Stomach smooth muscle (tissue), 2 donors: ENCODE data around the gene KCTD5.

ENCODE experiments used
- H3K27ac ChIP-seq: one replicate; pipeline ENCODE4 v1.7.0; 2013; ENCODE audit warnings: mild to moderate bottlenecking, low read length, inconsistent platforms
- H3K27me3 ChIP-seq, 2 donors: one replicate each; pipeline ENCODE4 v1.7.0; 2013; ENCODE audit warnings: low read length in 2 of 2; ENCODE audit not compliant: insufficient read depth in 2 of 2, control insufficient read depth in 1 of 2
- H3K36me3 ChIP-seq, 2 donors: one replicate each; pipeline ENCODE4 v1.7.0; 2013; ENCODE audit warnings: low read length in 2 of 2; ENCODE audit not compliant: control insufficient read depth in 2 of 2, insufficient read depth in 2 of 2
- H3K4me1 ChIP-seq: one replicate; pipeline ENCODE4 v1.7.0; 2013; ENCODE audit warnings: low read length; ENCODE audit not compliant: control insufficient read depth, insufficient read depth
- H3K4me3 ChIP-seq, 2 donors: one replicate each; pipeline ENCODE4 v1.7.0; 2013; ENCODE audit warnings: low read length in 2 of 2
- H3K9ac ChIP-seq, 2 donors: one replicate each; pipeline ENCODE4 v1.7.0; 2013; ENCODE audit warnings: low read length in 2 of 2, mild to moderate bottlenecking in 1 of 2
- H3K9me3 ChIP-seq, 2 donors: one replicate each; pipeline ENCODE4 v1.7.0; 2013; ENCODE audit warnings: low read length in 2 of 2; ENCODE audit not compliant: control insufficient read depth in 2 of 2
- donor health status: healthy.
- donor health status: Pancreatic carcinoma.

Gene KCTD5

DNA sequence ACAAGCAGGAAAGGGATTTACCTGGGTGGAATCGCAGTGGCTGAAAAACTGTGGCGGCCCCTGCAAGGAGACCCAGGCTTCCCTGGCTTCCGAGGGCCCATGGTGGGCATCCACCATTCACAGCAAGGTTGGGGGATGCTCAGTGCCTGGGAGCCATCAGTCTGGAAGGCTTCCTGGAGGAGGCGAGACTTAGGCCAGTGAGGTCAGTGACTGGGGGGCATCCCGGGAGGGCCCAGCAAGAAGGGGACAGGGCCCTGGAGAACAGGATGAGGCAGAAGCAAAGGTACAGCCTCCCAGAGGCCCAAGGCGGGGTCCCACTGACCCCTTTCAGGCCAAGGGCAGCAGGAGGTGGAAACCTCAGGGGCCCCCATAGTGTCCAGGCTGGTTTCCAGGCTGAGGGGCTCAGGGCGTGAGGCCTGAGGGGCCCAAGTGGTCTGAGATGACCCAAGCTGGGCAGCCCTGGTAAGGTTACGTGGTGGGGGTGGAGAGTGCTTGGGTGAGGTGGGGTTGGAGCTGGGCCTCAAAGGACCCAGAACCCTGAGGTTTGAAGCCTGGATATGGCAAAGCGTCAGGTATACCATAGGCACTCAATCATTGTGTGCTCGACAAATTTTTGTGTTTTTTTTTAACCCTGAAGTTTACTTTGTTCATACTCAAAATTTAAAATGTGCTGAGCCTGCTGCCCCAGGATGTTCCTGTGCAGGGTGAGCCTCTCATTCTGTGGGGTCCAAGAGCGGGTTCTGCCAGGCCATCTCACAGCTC, 54.3 kb downstream of the KCTD5 start:
- no peaks in the 10 kb centered on the region for H3K4me1 ChIP-seq
- H3K36me3 ChIP-seq = no peaks in the 10 kb centered on the region
- no peak overlapping the region for H3K9ac ChIP-seq
- no peaks in the 10 kb centered on the region for H3K9me3 ChIP-seq
- H3K4me3 ChIP-seq = no peak overlapping the region
- H3K27ac ChIP-seq = no peak overlapping the region
- H3K27me3 ChIP-seq = peaks cover 7% of the 10 kb centered on the region in 2 donors

DNA sequence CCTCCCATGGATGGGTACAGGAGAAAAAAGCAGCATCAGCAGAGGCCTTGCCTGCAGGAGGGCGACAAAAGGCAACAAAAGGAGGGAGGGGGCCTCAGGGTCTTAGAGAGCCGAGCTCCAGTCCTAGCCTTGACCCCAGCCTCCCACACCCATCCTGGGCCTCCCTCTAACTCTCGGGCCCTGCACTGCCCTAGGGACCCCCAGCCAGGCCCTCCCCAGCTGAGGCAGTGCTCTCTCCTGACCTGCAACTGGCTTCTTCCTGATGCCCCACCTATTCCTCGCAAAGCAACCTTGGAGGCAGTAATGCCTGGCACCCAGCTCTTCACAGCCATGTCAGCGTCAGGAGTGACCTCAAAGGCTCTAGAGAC, 54.9 kb downstream of the KCTD5 start:
- H3K4me1 ChIP-seq = no peaks in the 10 kb centered on the region
- H3K9me3 ChIP-seq = no peaks in the 10 kb centered on the region
- no peak overlapping the region for H3K27ac ChIP-seq
- no peak overlapping the region for H3K4me3 ChIP-seq
- no peak overlapping the region for H3K9ac ChIP-seq
- H3K27me3 ChIP-seq = peaks cover 7% of the 10 kb centered on the region in 2 donors
- H3K36me3 ChIP-seq = no peaks in the 10 kb centered on the region

DNA sequence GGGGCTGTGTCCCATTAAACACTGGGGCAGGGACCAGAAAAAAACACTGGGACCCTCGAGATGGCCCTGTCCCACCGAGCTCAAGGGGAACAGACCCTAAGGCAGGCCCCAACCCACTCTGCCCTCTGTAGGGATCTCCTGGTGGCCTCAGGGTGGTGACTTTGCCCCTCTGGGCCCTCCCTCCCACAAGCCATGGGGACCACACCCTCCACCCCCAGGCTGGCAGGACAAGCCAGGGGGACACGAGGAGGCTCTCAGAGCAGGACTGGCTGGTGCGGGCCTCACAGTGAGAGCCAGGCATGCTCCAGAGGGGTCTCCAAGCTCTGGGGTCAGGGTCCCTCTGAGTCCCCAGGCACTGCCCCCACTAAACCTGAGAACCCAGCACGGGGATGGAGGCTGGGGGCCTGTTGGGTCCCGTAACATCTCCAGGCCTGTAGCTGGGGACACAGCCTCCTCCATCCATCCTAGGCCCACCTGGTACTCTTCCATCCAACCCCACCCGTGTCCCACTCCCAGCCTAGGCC, 55.6 kb downstream of the KCTD5 start:
- Histone ChIP-seq H3K27me3 (peaks cover 7% of the 10 kb centered on the region in 2 donors), H3K4me3 (no peak overlapping the region), H3K36me3 (no peaks in the 10 kb centered on the region), H3K4me1 (no peaks in the 10 kb centered on the region), H3K9me3 (no peaks in the 10 kb centered on the region), H3K9ac (no peak overlapping the region), H3K27ac (no peak overlapping the region)

DNA sequence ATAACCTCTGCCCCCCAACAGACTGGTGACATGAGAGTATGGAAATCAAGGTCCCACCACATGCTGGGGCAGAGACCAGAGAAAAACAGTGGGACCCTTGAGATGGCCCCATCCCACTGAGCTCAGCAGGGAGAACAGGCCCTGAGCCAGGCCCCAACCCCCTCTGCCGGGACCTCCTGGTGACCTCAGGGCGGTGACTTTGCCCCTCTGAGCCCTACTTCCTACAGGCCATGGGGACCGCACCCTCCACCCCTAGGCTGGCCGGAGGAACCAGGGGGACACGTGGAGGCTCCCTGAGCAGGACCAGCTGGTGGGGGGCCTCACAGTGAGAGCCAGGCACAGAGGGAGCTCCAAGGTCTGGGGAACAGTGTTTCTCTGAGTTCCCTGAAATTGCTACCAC, 56.3 kb downstream of the KCTD5 start:
- no peak overlapping the region for H3K4me3 ChIP-seq
- no peaks in the 10 kb centered on the region for H3K4me1 ChIP-seq
- H3K9me3 ChIP-seq = no peaks in the 10 kb centered on the region
- no peak overlapping the region for H3K27ac ChIP-seq
- no peak overlapping the region for H3K9ac ChIP-seq
- no peaks in the 10 kb centered on the region for H3K36me3 ChIP-seq
- peaks cover 7% of the 10 kb centered on the region in 2 donors for H3K27me3 ChIP-seq

DNA sequence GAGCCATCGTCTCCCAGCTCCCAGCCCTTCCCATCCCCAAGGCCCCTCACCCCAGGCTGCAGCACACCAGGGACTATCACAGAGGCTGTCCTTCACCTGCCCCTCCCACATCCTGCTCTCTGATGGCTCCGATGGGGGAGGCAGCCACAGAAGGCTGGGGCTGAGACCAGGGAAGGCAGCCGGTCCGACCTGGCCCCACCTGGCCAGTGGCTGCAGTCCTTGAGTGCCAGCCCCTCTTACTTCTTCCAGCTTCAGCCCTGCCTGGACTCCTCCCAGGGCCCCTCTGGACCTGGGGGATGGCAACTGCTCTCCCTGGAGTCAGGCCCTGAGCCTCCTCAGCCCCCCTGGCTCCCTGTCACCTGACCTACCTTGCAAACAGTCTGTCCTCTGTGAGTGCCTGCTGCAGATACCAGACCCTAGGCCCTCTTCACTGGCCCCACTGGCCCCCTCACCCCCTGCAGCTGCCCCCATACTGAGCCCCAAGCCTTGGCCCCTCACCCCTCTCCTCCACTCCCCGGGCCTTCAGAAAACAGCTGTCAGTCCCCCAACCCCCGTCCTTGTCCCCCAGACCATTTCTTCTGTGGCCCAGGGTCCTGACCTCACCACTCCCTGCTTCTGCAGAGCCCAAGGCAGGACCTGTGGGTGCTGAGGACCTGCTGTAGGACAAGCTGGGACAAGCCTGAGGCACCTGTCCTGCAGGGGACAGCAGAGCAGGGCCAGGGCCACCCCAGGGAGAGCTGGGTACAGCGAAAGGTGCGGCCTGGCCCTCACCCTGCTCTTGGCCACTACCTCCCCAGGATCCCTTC, 57.5 kb downstream of the KCTD5 start:
- Histone ChIP-seq H3K27ac (no peak overlapping the region), H3K9ac (no peak overlapping the region), H3K9me3 (no peaks in the 10 kb centered on the region), H3K36me3 (no peaks in the 10 kb centered on the region), H3K27me3 (peaks cover 7% of the 10 kb centered on the region in 2 donors), H3K4me3 (no peak overlapping the region), H3K4me1 (no peaks in the 10 kb centered on the region)

DNA sequence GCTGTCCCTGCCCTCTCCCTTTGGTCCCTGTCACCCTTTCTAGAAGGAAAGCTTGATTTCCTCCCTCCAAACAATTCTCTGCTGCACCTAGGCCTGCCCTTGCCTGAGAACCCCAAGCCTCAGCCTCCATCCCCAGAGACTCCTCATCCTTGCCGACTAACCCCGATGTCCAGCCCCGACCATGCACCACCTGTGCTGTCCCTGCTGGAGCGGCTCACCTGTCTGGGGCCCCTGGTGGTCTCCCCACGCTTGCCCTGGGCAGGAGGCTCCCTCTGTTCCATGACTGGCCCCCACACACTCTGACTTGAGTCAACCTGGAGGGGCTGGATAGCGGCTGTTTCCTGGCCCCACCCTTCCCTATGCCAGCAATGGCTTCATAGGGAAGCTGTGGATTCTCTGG, 58.2 kb downstream of the KCTD5 start:
- H3K27ac ChIP-seq = no peak overlapping the region
- peaks cover 7% of the 10 kb centered on the region in 2 donors for H3K27me3 ChIP-seq
- no peaks in the 10 kb centered on the region for H3K4me1 ChIP-seq
- H3K9me3 ChIP-seq = no peaks in the 10 kb centered on the region
- H3K36me3 ChIP-seq = no peaks in the 10 kb centered on the region
- H3K4me3 ChIP-seq = no peak overlapping the region
- H3K9ac ChIP-seq = no peak overlapping the region

DNA sequence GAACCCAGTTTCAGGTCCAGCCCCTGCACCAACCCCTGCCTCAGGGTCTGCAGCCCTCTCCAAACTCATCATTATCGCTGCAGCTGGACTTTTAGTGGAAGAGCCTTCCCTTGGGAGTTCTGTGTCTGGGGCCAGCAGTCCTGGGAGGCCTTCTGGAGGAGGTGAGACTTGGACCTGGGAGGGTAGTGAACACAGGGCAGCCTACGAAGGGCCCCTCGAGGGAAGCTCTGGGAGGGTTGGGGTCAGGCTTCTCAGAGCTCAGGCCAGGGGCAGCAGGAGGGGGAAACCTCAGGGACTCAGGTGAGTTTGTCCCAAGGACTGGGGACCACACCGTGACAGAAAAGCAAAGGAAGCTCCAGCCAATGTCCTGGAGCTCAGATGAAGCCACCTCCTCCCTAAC, 58.8 kb downstream of the KCTD5 start:
- H3K9me3 ChIP-seq = no peaks in the 10 kb centered on the region
- no peak overlapping the region for H3K27ac ChIP-seq
- no peaks in the 10 kb centered on the region for H3K36me3 ChIP-seq
- H3K27me3 ChIP-seq = peaks cover 7% of the 10 kb centered on the region in 2 donors
- H3K4me1 ChIP-seq = no peaks in the 10 kb centered on the region
- no peak overlapping the region for H3K9ac ChIP-seq
- no peak overlapping the region for H3K4me3 ChIP-seq

DNA sequence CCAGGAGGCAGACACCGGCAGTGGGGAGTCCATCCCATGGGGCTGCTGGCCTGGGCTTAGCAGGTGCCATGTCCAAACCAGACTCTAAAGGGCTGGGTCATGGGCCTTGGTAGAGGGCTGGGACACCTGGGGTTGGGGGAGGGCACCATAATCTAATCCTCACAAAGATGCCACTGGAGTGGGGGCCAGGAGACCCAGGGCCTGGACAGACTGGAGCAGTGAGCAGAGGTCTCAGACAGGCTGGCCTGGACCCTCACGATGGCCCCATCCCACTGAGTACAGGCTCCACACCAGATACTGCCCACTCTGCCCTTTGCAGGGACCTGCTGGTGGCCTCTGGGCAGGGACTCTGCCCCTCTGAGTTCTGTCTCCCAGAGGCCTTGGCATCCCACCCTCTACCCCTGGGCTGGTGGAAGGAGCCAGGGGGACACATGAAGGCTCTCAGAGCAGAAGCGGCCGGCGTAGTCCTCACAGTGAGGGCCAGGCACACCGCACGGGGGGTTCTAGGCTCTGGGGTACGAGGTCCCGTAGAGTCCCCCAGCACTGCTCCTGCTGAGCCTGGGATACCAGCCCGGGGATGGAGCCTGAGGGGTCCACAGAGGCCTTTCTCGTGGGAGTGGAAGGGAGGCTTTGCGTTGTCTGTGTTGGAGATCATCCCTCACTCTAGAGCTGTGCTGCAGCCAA, 60.1 kb downstream of the KCTD5 start:
- H3K36me3 ChIP-seq = no peaks in the 10 kb centered on the region
- H3K4me3 ChIP-seq = no peak overlapping the region
- H3K27ac ChIP-seq = no peak overlapping the region
- H3K9me3 ChIP-seq = no peaks in the 10 kb centered on the region
- no peaks in the 10 kb centered on the region for H3K4me1 ChIP-seq
- H3K27me3 ChIP-seq = peaks cover 4 to 5% of the 10 kb centered on the region in 2 donors
- no peak overlapping the region for H3K9ac ChIP-seq

DNA sequence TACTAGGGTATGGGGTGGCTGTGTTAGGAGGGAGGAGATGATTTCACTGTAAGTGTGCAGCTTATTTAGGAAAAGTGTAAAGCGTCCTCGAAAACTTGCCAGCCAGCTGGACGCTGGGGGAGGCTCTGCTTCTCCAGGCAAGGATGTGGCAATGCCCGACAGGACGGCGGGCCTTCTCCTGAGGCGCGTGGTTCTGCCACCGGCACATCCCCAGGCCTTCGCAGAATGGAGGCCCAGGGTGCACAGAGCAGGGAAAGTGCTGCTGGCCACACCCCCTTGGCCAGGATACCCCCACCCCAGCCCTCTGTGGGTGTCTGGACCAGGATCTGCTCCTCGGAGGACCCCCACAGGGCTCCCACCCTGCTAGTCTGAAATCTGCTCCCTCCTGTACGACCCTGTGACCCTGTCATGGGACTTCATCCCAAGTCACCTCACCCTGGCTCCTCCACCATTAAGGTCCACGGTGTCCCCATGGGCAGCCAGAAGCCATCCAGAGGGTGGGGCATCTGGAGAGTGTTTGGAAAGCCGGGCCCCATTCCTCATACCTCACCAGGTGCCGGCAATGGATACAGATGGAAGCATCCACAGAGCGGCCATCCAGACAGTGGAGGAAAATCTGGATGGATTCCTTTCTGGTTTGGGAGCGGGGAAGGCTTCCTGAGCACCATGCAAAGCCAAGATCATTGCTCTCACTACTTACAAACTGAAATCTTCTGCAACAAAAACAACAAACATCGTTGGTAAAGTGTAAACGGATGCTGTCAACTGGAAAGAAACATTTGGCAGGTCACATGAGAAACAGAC, 60.9 kb downstream of the KCTD5 start:
- Histone ChIP-seq H3K27me3 (peaks cover 4 to 5% of the 10 kb centered on the region in 2 donors), H3K27ac (no peak overlapping the region), H3K9me3 (no peaks in the 10 kb centered on the region), H3K4me3 (no peak overlapping the region), H3K9ac (no peak overlapping the region), H3K36me3 (no peaks in the 10 kb centered on the region), H3K4me1 (no peaks in the 10 kb centered on the region)

DNA sequence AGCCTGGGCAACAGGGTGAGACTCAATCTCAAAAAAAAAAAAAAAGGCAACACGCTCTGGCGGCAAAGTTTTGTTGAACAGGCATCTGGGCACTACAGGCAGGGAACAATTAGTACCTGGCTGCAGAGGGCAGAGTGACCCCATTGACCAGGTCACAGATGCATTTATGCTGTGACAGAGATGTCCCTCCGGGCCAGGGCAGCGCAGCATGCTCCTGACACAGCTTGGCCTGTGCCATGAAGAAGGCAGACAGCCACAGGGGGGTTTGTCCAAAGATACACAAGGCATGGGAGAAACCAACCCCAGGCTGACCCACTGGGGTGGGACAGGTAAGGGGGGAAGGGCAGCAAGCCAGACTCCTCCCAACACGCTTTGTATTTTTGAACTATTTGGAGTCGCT, 62.4 kb downstream of the KCTD5 start:
- Histone ChIP-seq H3K4me1 (no peaks in the 10 kb centered on the region), H3K27ac (no peak overlapping the region), H3K4me3 (no peak overlapping the region), H3K9me3 (no peaks in the 10 kb centered on the region), H3K36me3 (no peaks in the 10 kb centered on the region), H3K9ac (no peak overlapping the region), H3K27me3 (peaks cover 0 to 2% of the 10 kb centered on the region in 2 donors)
